LNCaP clone FGC (cell line): ENCODE measurements around the gene CHST13.

Experiments used
- DNase-seq: peaks from one replicate; pipeline ENCODE4 v3.0.0-alpha.2; 2011; ENCODE audit warnings: low read depth
- H3K4me3 ChIP-seq: 2 replicates; pipeline ENCODE4 v1.5.1; 2011; ENCODE audit warnings: mild to moderate bottlenecking, low read depth, low read length, control low read depth
- CTCF ChIP-seq: IDR thresholded peaks from 2 replicates; pipeline ENCODE4 v1.5.1; 2012; ENCODE audit warnings: mild to moderate bottlenecking; ENCODE audit not compliant: control insufficient read depth, insufficient read depth; ENCODE audit errors: extremely low read depth

The CHST13 gene

GRCh38 chr3:126555795-126556636 is 32.1 kb downstream of the CHST13 start:
- no peak for TF ChIP-seq CTCF
- DNase-seq = no peak
- H3K4me3 ChIP-seq = no peak overlapping the region

GRCh38 chr3:126556637-126557414 is 32.9 kb downstream of the CHST13 start:
- TF ChIP-seq CTCF = no peak
- no peak overlapping the region for H3K4me3 ChIP-seq
- no peak for DNase-seq

- DNase-seq = no peak
- no peak overlapping the region for H3K4me3 ChIP-seq
Observed at GRCh38 chr3:126557415-126557745, 33.4 kb downstream of the CHST13 start.

GRCh38 chr3:126557761-126558160 is 33.8 kb downstream of the CHST13 start:
- TF ChIP-seq CTCF = no peak
- DNase-seq = no peak
- no peak overlapping the region for H3K4me3 ChIP-seq

More at GRCh38 chr3:126557415-126557745, 33.4 kb downstream of the CHST13 start:
- no peak for TF ChIP-seq CTCF

GRCh38 chr3:126558336-126559071 is 34.5 kb downstream of the CHST13 start, which contains the start of gene C3orf22:
Gene C3orf22, minus strand, starts transcription at chr3:126558932. Its CDS starts 5,542 bp downstream, at chr3:126553390.
- no peak within 1 kb of the TSS for H3K4me3 ChIP-seq
- no peak for DNase-seq
- no peak for TF ChIP-seq CTCF

GRCh38 chr3:126562737-126563276 is 38.9 kb downstream of the CHST13 start:
- TF ChIP-seq CTCF = no peak
- H3K4me3 ChIP-seq = no peak overlapping the region
- DNase-seq = no peak
